CD4-positive, alpha-beta T cell treated with Interleukin-6 for 4 hours (primary cell): ENCODE measurements around the gene DOCK8.
"Not testable (repeated sequence)": the region's sequence is repeated elsewhere in the genome, so short reads cannot be mapped to it uniquely, and the experiment has no call there.

Experiments used
- DNase-seq: peaks from one replicate; pipeline ENCODE4 v3.0.0-alpha.2; 2020; ENCODE audit warnings: mixed read lengths

DOCK8 gene

GRCh38 chr9:372128-372527 is 157.5 kb downstream of the DOCK8 start:
- DNase-seq, result no peak

- no peak for DNase-seq
Observed at GRCh38 chr9:373759-374206, 159.1 kb downstream of the DOCK8 start.

GRCh38 chr9:374736-375135 is 160.1 kb downstream of the DOCK8 start:
- DNase-seq, result no peak

DNA sequence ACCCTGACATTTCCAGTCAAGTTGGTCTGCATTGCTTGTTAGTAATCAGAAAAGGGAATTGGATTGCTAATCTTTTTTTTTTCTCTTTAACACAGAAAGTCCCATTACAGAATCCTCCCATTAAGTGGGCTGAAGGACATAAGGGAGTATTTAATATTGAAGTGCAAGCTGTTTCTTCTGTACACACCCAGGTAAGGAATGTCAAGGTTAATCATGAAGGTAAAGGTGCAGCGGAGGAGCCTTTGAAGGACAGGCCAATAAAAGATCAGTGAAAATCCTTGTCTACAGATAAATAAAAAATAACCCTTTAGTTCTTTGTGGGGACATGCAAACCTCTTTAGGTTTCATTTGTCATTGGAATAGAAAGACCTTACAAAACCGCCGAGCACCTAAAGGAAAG is 161.4 kb downstream of the DOCK8 start:
- no peak for DNase-seq

DNA sequence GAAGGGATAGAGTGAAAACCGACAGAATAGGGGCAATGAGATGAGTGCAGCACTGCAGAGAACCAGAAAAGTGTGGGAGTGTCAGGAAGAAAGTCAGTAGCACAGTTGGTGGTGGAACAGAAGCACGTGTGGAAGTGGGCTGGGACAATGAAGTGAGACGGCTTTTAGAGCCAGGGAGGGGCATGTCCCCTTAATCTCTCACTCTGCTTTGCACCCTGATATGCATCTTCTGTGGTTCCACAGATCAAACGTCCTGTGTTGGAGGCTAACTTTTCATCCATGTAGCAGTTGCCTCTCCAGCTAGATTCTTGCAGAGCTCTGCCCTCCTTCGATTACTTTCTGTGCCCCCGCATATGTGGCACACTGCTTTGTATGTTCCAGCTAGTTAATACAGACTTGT is 163.6 kb downstream of the DOCK8 start:
- DNase-seq, result no peak

DNA sequence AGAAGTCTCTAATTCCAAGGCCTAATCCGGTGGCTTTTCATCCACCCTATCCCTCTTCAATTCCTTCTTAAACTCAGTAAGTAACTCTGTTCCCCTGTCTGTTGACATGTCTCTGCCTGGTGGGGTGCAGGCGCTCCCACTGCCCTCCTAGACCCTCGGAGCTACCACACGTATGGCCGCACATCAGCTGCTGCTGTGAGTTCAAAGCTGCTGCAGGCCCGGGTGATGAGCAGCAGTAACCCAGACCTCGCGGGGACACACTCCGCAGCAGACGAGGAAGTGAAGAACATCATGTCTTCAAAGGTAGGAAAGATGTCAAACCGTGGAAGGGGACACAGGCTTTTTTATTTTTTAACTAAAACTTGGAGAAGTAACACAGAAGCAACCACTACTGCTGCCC is 167.7 kb downstream of the DOCK8 start:
- DNase-seq, result no peak

DNA sequence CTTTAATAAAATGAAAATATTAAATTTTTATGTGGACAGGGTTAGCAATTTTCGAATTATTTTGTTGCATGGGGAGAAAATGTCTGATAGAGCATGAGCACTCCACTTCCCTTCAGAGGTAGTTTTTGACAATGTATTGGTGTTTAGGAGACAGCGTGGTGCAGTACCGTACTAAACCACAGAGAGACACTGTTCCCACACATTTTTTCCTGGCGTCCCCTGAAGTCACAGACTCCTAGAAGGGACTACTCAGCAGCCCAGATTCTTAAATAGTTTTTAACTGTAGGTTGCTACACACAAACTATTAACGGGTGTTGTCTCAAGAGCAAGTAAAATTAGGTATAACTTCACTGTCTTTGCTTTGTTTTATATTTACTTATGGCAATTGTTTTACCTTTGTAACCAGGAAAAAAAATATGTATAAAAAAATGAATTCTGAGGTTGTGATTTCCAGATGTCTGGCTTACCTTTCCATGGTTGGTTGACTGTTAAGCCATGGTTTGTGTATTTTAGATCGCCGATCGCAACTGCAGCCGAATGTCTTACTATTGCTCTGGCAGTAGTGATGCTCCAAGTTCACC is 171.2 kb downstream of the DOCK8 start:
- peak; percentile 16 for DNase-seq

GRCh38 chr9:389159-389558 is 174.5 kb downstream of the DOCK8 start:
- no peak for DNase-seq

- no peak for DNase-seq
Observed at GRCh38 chr9:389758-390157, 175.1 kb downstream of the DOCK8 start.

- no peak for DNase-seq
Observed at GRCh38 chr9:392077-392804, 177.6 kb downstream of the DOCK8 start.

GRCh38 chr9:394347-395052 is 179.8 kb downstream of the DOCK8 start:
- no peak for DNase-seq

GRCh38 chr9:396396-396795 is 181.7 kb downstream of the DOCK8 start:
- no peak for DNase-seq

DNA sequence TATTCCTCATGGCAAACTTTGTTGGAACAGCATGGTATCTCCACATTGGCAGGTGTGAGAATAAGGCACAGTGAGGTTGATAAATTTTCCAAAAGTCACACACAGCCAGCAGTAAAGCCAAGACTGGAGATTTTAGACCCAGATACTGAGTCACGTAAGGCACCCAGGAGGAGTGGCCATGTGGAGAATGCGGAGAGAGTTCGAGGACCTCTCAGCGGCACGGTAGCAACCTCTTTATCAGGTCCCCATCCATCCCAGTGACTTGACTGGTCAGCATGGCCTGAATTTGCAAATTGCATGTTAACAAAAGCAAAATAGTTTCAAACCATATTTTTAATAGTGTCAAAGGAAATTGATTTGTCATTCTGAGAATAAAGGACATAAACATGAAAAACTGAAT is 183.4 kb downstream of the DOCK8 start:
- no peak for DNase-seq

GRCh38 chr9:401223-401622 is 186.6 kb downstream of the DOCK8 start:
- DNase-seq, result no peak

DNA sequence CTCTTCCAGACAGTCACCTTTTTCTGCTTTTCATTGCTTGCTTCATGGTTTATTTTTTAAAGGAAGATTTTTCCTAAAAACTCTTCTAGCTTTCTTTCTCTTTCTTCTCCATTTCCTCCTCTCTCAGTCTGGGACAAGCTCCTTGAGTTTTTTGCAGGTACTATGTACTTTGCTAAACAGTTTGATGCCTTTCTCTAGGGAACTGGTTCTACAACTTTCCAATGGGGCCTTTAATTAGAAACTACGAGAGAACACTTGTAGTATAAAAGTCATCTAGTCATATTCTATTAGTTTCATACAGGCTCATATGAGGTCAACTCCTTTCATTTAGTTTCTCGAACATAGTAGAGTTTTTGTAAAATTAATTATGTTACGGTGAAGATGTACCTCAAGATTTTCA is 189.6 kb downstream of the DOCK8 start:
- DNase-seq, result no peak

DNA sequence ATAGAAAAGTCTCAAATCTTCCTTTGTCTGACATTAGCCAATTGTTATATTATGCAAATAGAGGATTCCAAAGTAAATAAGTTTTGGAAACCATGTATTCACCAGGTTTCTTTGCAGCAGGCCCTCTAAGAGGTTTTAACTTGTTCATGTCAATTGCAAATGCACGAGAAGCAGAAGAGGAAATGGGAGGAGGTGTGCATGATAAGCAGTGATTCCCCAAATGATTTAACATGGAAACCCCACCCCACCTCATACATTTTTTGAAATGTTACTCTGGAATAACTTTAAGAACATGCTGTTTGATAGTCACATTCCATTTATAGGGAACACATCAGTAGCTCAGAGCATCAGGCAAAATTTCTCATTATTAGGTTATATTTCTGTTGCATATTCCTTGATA is 190.7 kb downstream of the DOCK8 start:
- no peak for DNase-seq

DNA sequence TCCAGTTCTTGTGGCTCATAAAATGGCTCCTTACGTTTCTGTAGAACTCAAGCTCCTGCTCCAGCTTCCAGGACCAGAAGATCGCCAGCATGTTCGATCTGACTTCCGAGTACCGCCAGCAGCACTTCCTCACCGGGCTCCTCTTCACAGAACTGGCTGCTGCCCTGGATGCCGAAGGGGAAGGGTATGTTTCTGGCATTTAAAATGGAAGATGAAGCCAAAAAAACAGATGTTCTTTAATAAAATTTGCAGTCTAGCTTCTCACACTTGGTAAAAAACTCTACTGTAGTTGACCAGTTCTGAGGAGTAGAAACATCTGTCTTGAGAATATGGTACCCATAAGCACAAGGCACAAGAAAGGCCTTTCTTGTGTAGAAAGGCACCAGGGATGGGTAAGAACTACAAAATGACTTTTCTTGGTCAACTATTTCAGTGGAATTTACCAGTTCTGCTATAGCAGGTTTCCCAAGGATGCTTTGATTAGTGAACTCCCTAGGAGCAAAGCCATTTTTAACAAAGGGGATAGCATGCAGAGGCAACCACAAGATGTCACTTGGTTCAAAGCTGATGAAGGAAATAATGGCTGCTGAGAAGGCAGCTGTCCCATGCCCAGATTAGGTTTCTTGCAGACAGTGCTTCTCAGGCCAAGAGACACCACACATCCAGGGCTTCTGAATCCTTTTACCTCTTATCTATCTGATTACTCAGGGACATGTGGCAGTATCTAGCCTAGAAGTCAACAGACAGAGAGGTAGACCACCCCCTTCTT is 192.4 kb downstream of the DOCK8 start:
- DNase-seq, result no peak

GRCh38 chr9:409655-410054 is 195.0 kb downstream of the DOCK8 start:
- DNase-seq, result not testable (repeated sequence)

DNA sequence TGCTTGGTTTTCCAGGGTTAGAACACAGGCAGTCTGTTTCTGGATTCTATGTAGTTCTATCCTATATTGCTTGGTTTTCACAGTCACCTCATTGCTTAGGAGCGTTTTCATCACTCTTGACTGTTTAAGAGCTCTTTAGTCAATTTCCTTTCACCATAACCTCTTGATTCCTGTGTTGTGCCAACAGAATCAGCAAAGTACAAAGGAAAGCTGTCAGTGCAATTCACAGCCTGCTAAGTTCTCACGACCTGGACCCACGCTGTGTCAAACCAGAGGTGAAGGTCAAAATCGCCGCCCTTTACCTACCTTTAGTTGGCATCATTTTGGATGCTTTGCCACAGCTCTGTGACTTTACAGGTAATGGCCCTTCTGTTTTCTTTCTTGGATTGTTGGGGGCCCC is 199.9 kb downstream of the DOCK8 start:
- no peak for DNase-seq

GRCh38 chr9:419571-420171 is 205.0 kb downstream of the DOCK8 start:
- DNase-seq, result no peak

DNA sequence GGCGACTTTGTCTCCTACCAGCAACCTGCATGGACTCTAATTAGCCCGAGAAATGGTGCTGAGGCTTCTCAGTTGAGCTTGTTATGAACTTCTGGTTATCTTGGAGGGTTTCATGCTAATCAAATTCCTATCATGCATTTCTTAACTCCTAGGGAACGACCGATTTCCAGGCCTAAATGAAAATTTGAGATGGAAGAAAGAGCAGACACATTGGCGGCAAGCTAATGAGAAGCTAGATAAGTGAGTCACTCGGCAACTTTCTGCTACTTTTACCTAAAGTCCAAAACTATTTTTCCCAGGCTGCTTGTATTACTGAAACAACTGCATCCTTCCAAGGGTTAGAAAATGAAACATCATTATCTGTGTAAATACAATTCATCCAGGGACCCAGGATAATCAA is 207.2 kb downstream of the DOCK8 start:
- DNase-seq, result no peak

- no peak for DNase-seq
Observed at GRCh38 chr9:426264-426663, 211.6 kb downstream of the DOCK8 start.

GRCh38 chr9:426976-427375 is 212.3 kb downstream of the DOCK8 start:
- DNase-seq, result no peak
